EH (cell line): Measurements from ENCODE around the gene BTBD2.
"Not testable (repeated sequence)": the region's sequence is repeated elsewhere in the genome, so short reads cannot be mapped to it uniquely, and the experiment has no call there.

Source experiments
- DNase-seq: peaks from one replicate; pipeline ENCODE4 v3.0.0-alpha.2; 2015; ENCODE audit warnings: low read depth

The BTBD2 gene

DNA sequence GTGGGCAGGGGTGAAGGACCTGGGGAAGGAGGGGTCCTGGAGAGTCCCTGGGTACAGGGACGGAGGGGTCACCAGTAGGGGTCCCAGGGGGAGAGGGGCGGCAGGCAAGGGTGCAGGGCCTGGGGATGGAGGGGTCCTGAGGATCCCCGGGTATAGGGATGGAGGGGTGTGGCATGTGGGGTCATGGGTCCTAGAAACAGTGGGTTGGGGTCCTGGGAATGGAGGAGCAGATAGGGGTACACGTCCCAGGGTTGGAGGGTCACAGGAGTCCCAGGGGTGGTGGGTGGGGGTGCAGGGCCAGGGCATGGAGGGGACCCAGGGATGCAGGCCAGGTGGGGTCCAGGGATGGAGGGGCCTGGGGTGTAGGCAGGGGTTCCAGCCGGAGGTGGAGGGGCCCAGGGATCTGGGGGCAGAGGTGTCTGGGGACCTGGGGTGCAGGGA lies 1.4 kb downstream of the BTBD2 start:
- DNase-seq, result no peak

GRCh38 chr19:2013683-2013961 lies 1.9 kb downstream of the BTBD2 start:
- DNase-seq, result no peak

GRCh38 chr19:2012941-2013682 lies 2.4 kb downstream of the BTBD2 start:
- no peak for DNase-seq

DNA sequence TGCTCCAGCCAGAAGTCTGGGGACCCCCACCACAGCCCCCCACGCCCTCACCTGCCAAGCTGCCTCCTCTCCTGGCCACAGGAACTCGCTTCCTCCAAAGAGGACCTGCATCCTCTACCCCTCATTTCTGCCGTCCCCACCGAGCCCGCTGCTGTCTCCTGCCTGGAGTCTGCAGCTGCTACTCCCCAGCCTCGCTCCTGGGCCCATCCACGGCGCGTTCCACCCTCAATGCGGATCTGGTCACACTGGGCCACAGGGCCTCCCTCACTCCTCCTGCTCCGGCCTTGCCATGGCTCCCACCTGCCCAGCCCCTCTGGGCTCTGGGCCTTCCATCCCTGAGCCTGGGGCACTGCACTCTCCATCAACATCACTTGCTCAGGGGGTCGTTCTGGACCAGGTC lies 4.3 kb downstream of the BTBD2 start:
- DNase-seq, result no peak

DNA sequence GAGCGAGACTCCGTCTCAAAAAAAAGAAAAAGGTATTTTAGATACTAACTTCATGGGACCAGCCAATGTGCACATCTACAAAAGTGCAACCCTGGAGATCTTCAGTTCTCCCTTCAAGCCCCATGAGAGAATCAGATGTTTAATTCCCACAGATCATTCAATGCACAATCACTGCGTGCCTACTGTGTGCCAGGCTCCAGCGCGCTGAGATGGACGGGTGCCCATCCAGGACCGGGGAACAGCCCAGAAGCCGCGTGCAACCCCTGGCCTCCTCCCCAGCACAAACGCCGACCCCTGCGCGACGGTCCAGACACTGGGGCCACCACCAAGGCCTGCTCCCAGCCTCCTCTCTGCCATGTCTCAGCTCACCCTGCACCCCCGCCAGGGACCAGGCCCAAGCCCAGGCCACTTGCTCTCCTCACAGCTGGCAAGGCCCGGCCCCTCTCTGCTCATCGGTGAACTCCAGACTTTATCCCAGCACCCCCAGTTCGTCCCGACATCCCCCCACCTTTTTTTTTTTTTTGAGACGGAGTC lies 5.3 kb downstream of the BTBD2 start:
- no peak for DNase-seq

- no peak for DNase-seq
Measured at GRCh38 chr19:2003874-2004273, 11.6 kb downstream of the BTBD2 start.

- no peak for DNase-seq
Measured at GRCh38 chr19:1999856-2000515, 15.5 kb downstream of the BTBD2 start.

GRCh38 chr19:1998712-1999708 lies 16.5 kb downstream of the BTBD2 start:
- DNase-seq, result no peak

DNA sequence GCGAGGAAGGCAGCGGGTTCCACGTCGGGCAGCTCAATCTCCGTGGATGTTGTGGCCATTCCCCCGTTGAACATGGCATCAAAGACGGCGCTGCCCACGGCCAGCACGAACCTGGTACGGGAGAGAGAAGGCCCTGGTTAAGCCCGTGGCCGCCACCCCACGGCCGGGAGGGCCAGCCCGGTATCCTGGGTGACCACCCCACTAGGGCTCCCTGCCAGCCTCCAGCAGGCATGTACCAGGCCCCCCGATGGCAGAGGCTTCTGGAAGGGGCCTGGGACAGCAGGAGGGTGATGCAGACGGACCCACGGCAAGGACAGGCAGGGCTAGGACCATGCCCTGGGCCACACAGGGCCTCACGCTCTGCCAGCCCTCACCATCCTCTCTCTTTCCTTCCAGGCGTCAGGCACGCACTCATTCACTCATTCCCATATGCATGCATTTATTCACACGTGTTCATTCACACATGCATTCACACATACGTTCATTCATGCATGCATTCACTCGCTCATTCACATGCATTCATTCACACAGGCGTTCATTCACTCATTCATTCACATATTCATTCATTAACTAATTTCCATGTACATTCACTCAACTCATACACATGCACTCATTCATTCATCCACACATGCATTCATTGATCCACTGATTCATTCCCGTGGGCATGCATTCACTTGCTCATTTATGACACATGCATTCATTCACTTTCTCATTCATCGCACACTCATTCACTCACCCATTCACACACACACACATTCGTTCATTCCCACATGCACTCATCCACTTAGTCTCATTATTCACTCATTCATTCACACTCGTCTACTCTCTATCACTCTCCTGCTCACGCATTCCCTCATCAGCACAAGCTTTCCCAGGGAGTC lies 17.9 kb downstream of the BTBD2 start:
- no peak for DNase-seq

- DNase-seq, result peak; percentile 11
Measured at GRCh38 chr19:1992759-1993260, 22.7 kb downstream of the BTBD2 start.

- DNase-seq, result no peak
Measured at GRCh38 chr19:1991018-1991913, 24.2 kb downstream of the BTBD2 start.

GRCh38 chr19:1990230-1991017 lies 25.1 kb downstream of the BTBD2 start:
- no peak for DNase-seq

GRCh38 chr19:1989513-1990229 lies 25.8 kb downstream of the BTBD2 start:
- DNase-seq, result no peak

GRCh38 chr19:1988464-1988863 lies 27.1 kb downstream of the BTBD2 start:
- DNase-seq, result not testable (repeated sequence)

DNA sequence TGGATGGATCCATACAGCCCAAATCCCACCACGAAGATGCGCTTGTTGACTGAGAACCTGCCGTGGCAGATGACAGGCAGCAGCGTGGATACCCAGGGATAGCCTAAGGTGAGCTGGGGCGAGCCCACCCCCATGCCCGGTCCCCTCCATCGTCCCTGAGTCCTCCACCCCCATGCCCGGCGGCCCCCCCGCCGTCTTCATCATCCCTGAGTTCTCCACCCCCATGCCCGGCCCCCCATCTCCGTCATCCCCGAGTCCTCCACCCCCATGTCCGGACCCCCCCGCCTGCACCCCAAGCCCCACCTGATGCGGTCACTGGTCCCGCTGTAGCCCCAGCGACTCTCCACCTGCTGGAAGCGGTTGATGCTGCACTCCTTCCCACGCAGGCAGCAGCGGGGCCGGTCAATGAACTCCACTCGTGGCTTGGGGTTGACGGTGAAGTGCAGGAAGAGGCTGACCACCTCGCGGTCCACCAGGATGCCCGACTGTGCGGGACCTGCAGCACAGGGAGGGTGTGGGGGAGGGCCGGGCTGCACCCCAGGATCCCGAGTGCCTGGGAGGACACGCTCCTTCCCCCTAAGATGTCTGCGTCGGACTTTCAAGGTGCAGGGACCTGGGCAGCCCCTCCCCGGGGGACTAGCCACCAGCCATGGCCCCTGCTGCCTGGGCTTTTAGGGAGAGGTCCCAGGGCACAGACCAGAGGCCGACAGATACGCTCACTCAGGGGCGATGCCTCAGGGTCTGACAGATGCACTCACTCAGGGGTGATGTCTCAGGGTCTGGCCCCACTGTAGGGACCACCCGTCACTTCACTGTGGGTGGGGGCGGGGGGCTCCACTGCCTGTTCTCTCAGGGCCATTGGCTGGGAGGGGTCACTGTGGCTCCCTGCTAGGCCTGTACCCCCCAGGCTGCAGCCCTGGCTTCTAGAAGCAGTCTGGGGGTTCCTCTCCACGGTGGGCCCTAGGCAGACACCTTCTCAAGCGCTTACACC lies 28.0 kb downstream of the BTBD2 start:
- no peak for DNase-seq

- DNase-seq, result no peak
Measured at GRCh38 chr19:1986357-1987162, 29.0 kb downstream of the BTBD2 start.
